Upper lobe of right lung (tissue), 1 donor: ENCODE measurements around the gene PLEKHH2. TPM values are rescaled to one million over a fixed set of nuclear protein-coding genes. Genes with fewer than 3 reads are reported as not detected.
"Not testable (repeated sequence)": the region's sequence is repeated elsewhere in the genome, so short reads cannot be mapped to it uniquely, and the experiment has no call there.

Experiments
- ATAC-seq: fragments of 200-7000 bp; cut with Tn5 transposase; one replicate; pipeline ENCODE4 v1.9.1; 2020; ENCODE audit warnings: mild to moderate bottlenecking, moderate library complexity
- DNase-seq: peaks from one replicate; pipeline ENCODE4 v3.0.0-alpha.2; 2020
- H3K27ac ChIP-seq: fragments of 200-600 bp; one replicate; pipeline ENCODE4 v1.8.0; 2022
- H3K27me3 ChIP-seq: fragments of 200-600 bp; one replicate; pipeline ENCODE4 v1.8.0; 2022; ENCODE audit warnings: mild to moderate bottlenecking
- H3K36me3 ChIP-seq: fragments of 200-600 bp; one replicate; pipeline ENCODE4 v1.8.0; 2022
- H3K4me1 ChIP-seq: fragments of 200-600 bp; one replicate; pipeline ENCODE4 v1.8.0; 2022
- H3K4me3 ChIP-seq: fragments of 200-600 bp; one replicate; pipeline ENCODE4 v1.8.0; 2022; ENCODE audit warnings: mild to moderate bottlenecking
- H3K9me3 ChIP-seq: fragments of 200-600 bp; one replicate; pipeline ENCODE4 v1.8.0; 2022
- intact Hi-C: fragments of 100-400 bp; cut with DNase I; formaldehyde crosslinking; loops from one replicate; pipeline ENCODE4 v1.11.0; 2022
- total RNA-seq: library from RNA; stranded (reverse); fragmentation: NEBNext Ultra II Directional; extraction: Animal tissue kit (Norgen Biotek cat#: 25700); gene quantifications from one replicate; pipeline ENCODE4 v1.2.1, GENCODE V29; 2021
- TF ChIP-seq, protein P1 (sequence below): fragments of 200-600 bp; IDR thresholded peaks from one replicate; pipeline ENCODE4 v1.8.0; 2022; ENCODE audit warnings: antibody characterized with exemption
- donor health status: DM: no; HTN: yes; CAD: no; lungs with severe emphysema.

The PLEKHH2 gene
- total RNA-seq, 1 donor from 2014 or later, result 53.8 TPM

DNA sequence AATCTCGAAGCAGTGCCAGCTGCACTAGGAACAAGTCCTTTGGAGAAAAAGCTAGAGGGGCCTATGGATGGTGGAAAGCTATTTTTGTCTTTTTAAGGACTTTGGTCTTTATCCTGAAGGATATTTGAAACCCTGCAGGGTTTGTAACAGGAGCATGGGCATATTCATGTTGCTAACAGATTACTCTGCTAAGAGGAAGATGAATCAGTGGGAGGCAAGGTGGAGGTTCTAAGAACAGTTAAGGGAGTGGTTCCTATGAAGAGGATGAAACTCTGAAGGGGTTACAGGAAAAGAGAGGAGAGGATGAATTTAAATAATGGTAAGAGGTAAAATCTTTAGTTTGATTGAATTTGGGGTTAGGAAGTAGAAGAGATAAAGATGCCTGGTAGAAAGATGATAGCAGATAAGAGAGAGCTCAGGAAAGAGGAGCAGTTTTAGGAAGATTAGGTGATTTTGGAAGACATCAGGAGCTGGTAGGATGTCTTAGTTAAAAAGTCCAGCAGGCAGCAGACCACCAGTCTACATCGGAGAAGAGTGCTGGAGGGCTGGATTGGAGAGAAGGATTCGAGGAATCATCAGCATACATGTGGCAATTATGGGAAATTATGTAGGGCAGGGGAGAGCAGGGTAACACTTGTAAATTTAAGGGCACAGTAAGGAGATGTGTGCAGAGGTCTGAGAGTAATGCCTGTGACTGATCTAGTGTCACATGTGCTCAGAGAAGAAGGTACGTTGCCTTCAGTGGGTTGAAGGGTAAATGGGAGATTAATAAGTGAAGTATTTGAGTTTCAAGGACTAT is 78.4 kb downstream of the PLEKHH2 start:
- intact Hi-C loops, result no loop called here
- no peaks in the 10 kb centered on the region for H3K9me3 ChIP-seq
- TF ChIP-seq, protein P1, sequence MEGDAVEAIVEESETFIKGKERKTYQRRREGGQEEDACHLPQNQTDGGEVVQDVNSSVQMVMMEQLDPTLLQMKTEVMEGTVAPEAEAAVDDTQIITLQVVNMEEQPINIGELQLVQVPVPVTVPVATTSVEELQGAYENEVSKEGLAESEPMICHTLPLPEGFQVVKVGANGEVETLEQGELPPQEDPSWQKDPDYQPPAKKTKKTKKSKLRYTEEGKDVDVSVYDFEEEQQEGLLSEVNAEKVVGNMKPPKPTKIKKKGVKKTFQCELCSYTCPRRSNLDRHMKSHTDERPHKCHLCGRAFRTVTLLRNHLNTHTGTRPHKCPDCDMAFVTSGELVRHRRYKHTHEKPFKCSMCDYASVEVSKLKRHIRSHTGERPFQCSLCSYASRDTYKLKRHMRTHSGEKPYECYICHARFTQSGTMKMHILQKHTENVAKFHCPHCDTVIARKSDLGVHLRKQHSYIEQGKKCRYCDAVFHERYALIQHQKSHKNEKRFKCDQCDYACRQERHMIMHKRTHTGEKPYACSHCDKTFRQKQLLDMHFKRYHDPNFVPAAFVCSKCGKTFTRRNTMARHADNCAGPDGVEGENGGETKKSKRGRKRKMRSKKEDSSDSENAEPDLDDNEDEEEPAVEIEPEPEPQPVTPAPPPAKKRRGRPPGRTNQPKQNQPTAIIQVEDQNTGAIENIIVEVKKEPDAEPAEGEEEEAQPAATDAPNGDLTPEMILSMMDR, result no peak
- H3K4me3 ChIP-seq, result no peak overlapping the region
- DNase-seq (no peak), ATAC-seq (no peak)
- no peak overlapping the region for H3K27ac ChIP-seq
- H3K36me3 ChIP-seq, result peaks cover 23% of the 10 kb centered on the region
- no peaks in the 10 kb centered on the region for H3K27me3 ChIP-seq
- no peaks in the 10 kb centered on the region for H3K4me1 ChIP-seq

DNA sequence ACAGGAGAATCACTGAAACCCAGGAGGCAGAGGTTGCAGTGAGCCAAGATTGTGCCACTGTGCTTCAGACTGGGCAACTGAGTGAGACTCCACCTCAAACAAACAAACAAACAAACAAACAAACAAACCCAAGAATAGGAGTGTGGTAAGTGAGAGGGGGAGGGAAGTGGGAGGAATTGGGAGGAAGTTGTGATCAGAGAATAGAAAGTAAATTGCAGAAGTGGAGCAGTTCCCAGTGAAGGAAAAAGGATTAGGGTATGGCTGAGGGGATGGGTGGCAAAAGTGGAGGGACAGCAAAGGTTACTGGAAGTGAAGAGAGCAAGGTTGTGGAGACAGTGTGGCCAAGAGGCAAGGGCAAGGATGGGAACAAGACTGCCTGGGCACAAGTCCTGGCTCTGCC is 80.3 kb downstream of the PLEKHH2 start:
- intact Hi-C loops, result no loop called here
- Histone ChIP-seq H3K27me3 (no peaks in the 10 kb centered on the region), H3K27ac (no peak overlapping the region), H3K4me3 (no peak overlapping the region), H3K36me3 (peaks cover 14% of the 10 kb centered on the region), H3K9me3 (no peaks in the 10 kb centered on the region), H3K4me1 (no peaks in the 10 kb centered on the region)
- ATAC-seq, result peak; percentile 64
- no peak for DNase-seq
- TF ChIP-seq, protein P1, result no peak

DNA sequence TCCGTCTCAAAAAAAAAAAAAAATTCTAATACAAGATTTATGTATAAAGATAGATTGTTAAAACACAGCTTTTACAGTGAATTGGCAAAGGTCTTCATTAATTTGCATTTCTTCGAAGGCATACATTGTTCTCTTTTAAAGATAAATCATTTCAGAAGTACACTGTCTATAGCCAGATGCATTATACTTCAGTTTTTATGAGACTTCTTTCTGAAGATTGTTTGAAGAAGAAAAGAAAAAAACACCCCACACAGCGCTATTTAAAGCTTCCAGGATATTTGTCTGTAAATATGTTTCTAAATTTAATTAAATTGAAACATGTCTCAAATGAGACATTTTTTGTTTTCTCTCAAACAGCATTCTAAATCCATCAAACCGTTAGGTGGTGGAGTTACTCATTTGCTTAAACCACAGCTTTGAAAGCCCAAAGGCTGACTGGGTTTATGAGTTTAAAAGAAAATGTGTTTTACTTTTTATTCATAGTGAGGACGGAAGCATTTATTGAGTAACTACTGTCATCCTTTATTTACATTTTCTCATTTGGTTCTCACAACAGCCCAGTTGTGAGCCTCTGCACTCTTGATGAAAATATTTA is 81.6 kb downstream of the PLEKHH2 start:
- ATAC-seq (no peak), DNase-seq (no peak)
- no peaks in the 10 kb centered on the region for H3K27me3 ChIP-seq
- intact Hi-C loops, result no loop called here
- no peaks in the 10 kb centered on the region for H3K9me3 ChIP-seq
- no peaks in the 10 kb centered on the region for H3K4me1 ChIP-seq
- no peak overlapping the region for H3K4me3 ChIP-seq
- TF ChIP-seq, protein P1, result no peak
- no peak overlapping the region for H3K27ac ChIP-seq
- H3K36me3 ChIP-seq, result peaks cover 9% of the 10 kb centered on the region

DNA sequence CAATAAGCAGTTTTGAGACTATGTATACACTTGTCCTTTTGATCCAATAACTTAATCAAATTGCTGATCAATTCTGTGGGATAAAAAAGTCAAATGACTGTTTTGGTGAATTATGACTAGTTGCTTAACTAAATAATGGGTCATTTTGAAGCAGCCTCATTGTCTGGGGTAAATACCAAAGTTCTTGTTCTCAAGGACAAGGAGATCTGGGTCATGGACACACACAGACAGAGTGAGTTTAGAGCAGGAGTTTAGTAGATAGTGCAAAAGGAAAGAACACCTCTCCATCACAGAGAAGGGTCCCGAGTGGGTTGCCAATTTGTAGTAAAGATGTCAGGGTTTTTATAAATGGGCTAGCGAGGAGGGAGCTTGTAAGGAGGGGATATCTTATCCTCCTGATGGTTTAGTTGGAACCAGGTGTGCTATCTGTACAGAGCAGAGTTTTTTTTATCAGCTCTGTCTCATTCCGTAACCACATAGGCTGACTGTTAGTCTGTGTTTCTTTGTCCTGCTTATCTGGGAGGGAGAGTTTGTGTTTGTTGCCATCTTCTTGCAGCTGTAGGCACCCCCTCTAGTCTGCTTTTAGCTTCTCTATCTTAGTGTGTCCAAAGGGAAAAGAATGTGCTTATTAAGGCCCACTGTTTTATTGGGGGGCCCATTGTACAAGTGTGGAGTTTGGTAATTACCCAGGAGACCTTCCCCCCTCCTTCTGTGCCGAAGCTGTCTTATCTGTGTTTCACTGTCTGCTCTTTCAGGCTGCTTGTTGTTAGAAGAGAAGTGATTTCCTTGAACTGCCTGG is 87.9 kb downstream of the PLEKHH2 start:
- Histone ChIP-seq H3K4me3 (no peak overlapping the region), H3K4me1 (no peaks in the 10 kb centered on the region), H3K27ac (no peak overlapping the region), H3K27me3 (no peaks in the 10 kb centered on the region), H3K9me3 (no peaks in the 10 kb centered on the region), H3K36me3 (peaks cover under 1% of the 10 kb centered on the region)
- TF ChIP-seq, protein P1, result no peak
- intact Hi-C loops, result no loop called here
- DNase-seq (no peak), ATAC-seq (no peak)

DNA sequence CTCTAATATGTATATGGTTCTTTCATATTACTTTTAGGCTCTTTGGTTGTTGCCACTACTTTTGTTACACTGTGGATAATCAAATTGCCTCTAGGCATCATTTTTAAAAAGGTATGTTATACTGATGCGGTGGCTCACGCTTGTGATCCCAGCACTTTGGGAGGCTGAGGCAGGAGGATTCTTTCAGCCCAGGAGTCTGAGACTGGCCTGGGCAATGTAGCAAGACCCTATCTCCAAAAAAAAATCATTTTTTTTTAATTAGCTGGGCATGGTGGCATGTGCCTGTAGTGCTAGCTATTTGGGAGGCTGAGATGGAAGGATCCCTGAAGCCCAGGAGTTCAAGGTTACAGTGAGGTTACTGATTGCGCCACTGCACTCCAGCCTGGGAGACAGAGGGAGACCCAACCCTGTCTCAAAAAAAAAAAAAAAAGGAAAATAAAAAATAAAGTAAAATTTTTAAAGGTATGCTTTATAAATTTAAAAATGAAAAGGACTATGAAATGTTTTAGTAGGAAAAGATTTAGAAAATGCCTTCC is 88.7 kb downstream of the PLEKHH2 start:
- Histone ChIP-seq H3K4me1 (no peaks in the 10 kb centered on the region), H3K27me3 (no peaks in the 10 kb centered on the region), H3K27ac (no peak overlapping the region), H3K36me3 (no peaks in the 10 kb centered on the region), H3K4me3 (no peak overlapping the region), H3K9me3 (no peaks in the 10 kb centered on the region)
- ATAC-seq, result no peak
- TF ChIP-seq, protein P1, result no peak
- DNase-seq, result no peak
- intact Hi-C loops, result no loop called here

DNA sequence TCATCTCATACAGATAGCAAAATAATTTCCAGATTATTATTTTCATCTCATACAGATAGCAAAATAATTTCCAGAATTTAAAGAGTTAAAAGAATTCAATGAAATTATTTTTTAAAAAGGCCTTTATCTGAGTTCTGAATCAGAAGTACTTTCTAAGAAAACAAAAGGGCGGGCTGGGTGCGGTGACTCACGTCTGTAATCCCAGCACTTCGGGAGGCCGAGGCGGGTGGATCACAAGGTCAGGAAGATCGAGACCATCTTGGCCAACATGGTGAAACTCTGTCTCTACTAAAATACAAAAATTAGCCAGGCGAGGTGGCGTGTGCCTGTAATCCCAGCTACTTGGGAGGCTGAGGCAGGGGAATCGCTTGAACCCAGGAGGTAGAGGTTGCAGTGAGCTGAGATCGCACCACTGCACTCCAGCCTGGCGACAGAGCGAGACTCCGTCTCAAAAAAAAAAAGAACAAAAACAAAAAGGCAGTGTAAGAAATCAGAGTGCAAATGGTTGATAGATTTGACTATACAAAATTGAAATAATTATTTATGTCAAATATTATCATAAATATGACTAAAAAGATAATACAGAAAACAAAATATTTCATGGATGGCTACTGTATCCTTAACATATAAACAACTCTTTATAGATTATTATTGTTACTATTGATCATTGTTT is 90.0 kb downstream of the PLEKHH2 start:
- H3K27ac ChIP-seq, ATAC-seq, DNase-seq, H3K4me3 ChIP-seq, H3K9me3 ChIP-seq, intact Hi-C loops, H3K27me3 ChIP-seq, H3K4me1 ChIP-seq, H3K36me3 ChIP-seq: not testable (repeated sequence)
